HL-60/S4 treated with phorbol 12-myristate 13-acetate at 8.2 ng/mL for 4 days and 3 days (cell line): ENCODE data around the gene EGF.
"Not testable (repeated sequence)": the region's sequence is repeated elsewhere in the genome, so short reads cannot be mapped to it uniquely, and the experiment has no call there.

ENCODE experiments used
- in situ Hi-C: fragments of 300-500 bp; cut with MboI; formaldehyde crosslinking; loops from 2 replicates; pipeline ENCODE4 v1.15.0; 2022; ENCODE audit warnings: low sequenced_read_pairs

Gene EGF

GRCh38 chr4:109913596-109914241, 1.0 kb downstream of the EGF start:
- in situ Hi-C loops = no loop called here

GRCh38 chr4:109914322-109914721, 1.6 kb downstream of the EGF start:
- in situ Hi-C loops = no loop called here

GRCh38 chr4:109915385-109916026, 2.8 kb downstream of the EGF start:
- in situ Hi-C loops = no loop called here

- in situ Hi-C loops = no loop called here
Observed at GRCh38 chr4:109916027-109916409, 3.3 kb downstream of the EGF start.

- in situ Hi-C loops = no loop called here
Observed at GRCh38 chr4:109921384-109921808, 8.7 kb downstream of the EGF start.

- in situ Hi-C loops = no loop called here
Observed at GRCh38 chr4:109925396-109925795, 12.7 kb downstream of the EGF start.

- in situ Hi-C loops = no loop called here
Observed at GRCh38 chr4:109928327-109929045, 15.8 kb downstream of the EGF start.

GRCh38 chr4:109930464-109930863, 17.8 kb downstream of the EGF start:
- in situ Hi-C loops = no loop called here

- in situ Hi-C loops = no loop called here
Observed at GRCh38 chr4:109930872-109931271, 18.2 kb downstream of the EGF start.

- in situ Hi-C loops = no loop called here
Observed at GRCh38 chr4:109931318-109931717, 18.6 kb downstream of the EGF start.

GRCh38 chr4:109937352-109937751, 24.7 kb downstream of the EGF start:
- in situ Hi-C loops = not testable (repeated sequence)

- in situ Hi-C loops = no loop called here
Observed at GRCh38 chr4:109939190-109939589, 26.5 kb downstream of the EGF start.

- in situ Hi-C loops = no loop called here
Observed at GRCh38 chr4:109942292-109942926, 29.7 kb downstream of the EGF start.

GRCh38 chr4:109943745-109944144, 31.1 kb downstream of the EGF start:
- in situ Hi-C loops = no loop called here

- in situ Hi-C loops = no loop called here
Observed at GRCh38 chr4:109944591-109944990, 31.9 kb downstream of the EGF start.

GRCh38 chr4:109945056-109945455, 32.4 kb downstream of the EGF start:
- in situ Hi-C loops = no loop called here

GRCh38 chr4:109946120-109946519, 33.4 kb downstream of the EGF start:
- in situ Hi-C loops = no loop called here

- in situ Hi-C loops = no loop called here
Observed at GRCh38 chr4:109947457-109947856, 34.8 kb downstream of the EGF start.

GRCh38 chr4:109947918-109948317, 35.2 kb downstream of the EGF start:
- in situ Hi-C loops = no loop called here

- in situ Hi-C loops = not testable (repeated sequence)
Observed at GRCh38 chr4:109949099-109949718, 36.5 kb downstream of the EGF start.

- in situ Hi-C loops = no loop called here
Observed at GRCh38 chr4:109952612-109953011, 39.9 kb downstream of the EGF start.
